Keratinocyte (primary cell): Measurements from ENCODE around the gene USH2A. TPM values are rescaled to one million over a fixed set of nuclear protein-coding genes. Genes with fewer than 3 reads are reported as not detected.

ENCODE experiments used
- DNase-seq: peaks from one replicate; pipeline ENCODE4 v3.0.0-alpha.2; 2011; ENCODE audit warnings: low read depth, missing footprints, low spot score
- FAIRE-seq: peaks from 2 replicates; lab custom pipeline; 2011; peaks lifted over from hg19 to GRCh38; lab: Jason Lieb, UNC
- H2AFZ ChIP-seq: 2 replicates; pipeline ENCODE4 v1.6.0; 2012; ENCODE audit warnings: low read length, control low read depth, inconsistent platforms; ENCODE audit not compliant: control insufficient read depth
- H3K27ac ChIP-seq: 2 replicates; pipeline ENCODE4 v1.5.1; 2011; ENCODE audit warnings: low read length; ENCODE audit not compliant: control insufficient read depth, insufficient read depth
- H3K27me3 ChIP-seq: 3 replicates; pipeline ENCODE4 v1.6.0; 2011; ENCODE audit warnings: low read length; ENCODE audit not compliant: control insufficient read depth, insufficient read depth; ENCODE audit errors: extremely low read depth
- H3K36me3 ChIP-seq, 2 experiments: 2 replicates in 1 of 2; 3 replicates in 1 of 2; pipeline ENCODE4 v1.5.1; 2011; ENCODE audit warnings: low read length in 2 of 2, mild to moderate bottlenecking in 1 of 2; ENCODE audit not compliant: control insufficient read depth in 2 of 2, insufficient read depth in 2 of 2; ENCODE audit errors: extremely low read depth in 1 of 2
- H3K4me1 ChIP-seq: 3 replicates; pipeline ENCODE4 v1.5.1; 2011; ENCODE audit warnings: low read length; ENCODE audit not compliant: control insufficient read depth, insufficient read depth; ENCODE audit errors: extremely low read depth
- H3K4me2 ChIP-seq: 3 replicates; pipeline ENCODE4 v1.6.0; 2011; ENCODE audit warnings: low read depth, low read length; ENCODE audit not compliant: control insufficient read depth, insufficient read depth; ENCODE audit errors: extremely low read depth
- H3K4me3 ChIP-seq, 3 experiments: fragments of 200-600 bp in 1 of 3; sonication (generic) in 1 of 3; 2 replicates in 2 of 3; 3 replicates in 1 of 3; pipeline ENCODE4 v1.5.1; 2011 to 2016; ENCODE audit warnings: low read length in 3 of 3, mild to moderate bottlenecking in 3 of 3, control low read depth in 2 of 3, inconsistent platforms in 1 of 3, low read depth in 1 of 3, mixed read lengths in 1 of 3, mixed run types in 1 of 3, moderate library complexity in 1 of 3; ENCODE audit not compliant: control insufficient read depth in 2 of 3, insufficient read depth in 2 of 3; ENCODE audit errors: extremely low read depth in 1 of 3
- H3K79me2 ChIP-seq: 2 replicates; pipeline ENCODE4 v1.6.0; 2012; ENCODE audit warnings: low read length; ENCODE audit not compliant: control insufficient read depth, insufficient read depth
- H3K9ac ChIP-seq: 3 replicates; pipeline ENCODE4 v1.6.0; 2011; ENCODE audit warnings: low read length; ENCODE audit not compliant: control insufficient read depth, insufficient read depth; ENCODE audit errors: extremely low read depth
- H3K9me1 ChIP-seq: 3 replicates; pipeline ENCODE4 v1.6.0; 2011; ENCODE audit warnings: low read length; ENCODE audit not compliant: control insufficient read depth, insufficient read depth; ENCODE audit errors: extremely low read depth
- H3K9me3 ChIP-seq: 2 replicates; pipeline ENCODE4 v1.5.1; 2012; ENCODE audit warnings: low read depth, low read length; ENCODE audit not compliant: control insufficient read depth
- H4K20me1 ChIP-seq: 3 replicates; pipeline ENCODE4 v1.6.0; 2011; ENCODE audit warnings: low read length; ENCODE audit not compliant: control insufficient read depth, insufficient read depth; ENCODE audit errors: extremely low read depth
- EZH2 ChIP-seq: IDR thresholded peaks from one replicate; pipeline ENCODE4 v1.6.1; 2012; ENCODE audit warnings: inconsistent platforms, mild to moderate bottlenecking, low read length, moderate library complexity
- dilution Hi-C: fragments of 300-500 bp; cut with MboI; formaldehyde crosslinking; loops from one replicate; pipeline ENCODE4 v1.7.0; 2020; ENCODE audit warnings: low sequenced_read_pairs; ENCODE audit not compliant: extremely low pct_ligation_motif_present
- polyA plus RNA-seq, 5 experiments: library from polyadenylated mRNA; depleted of rRNA in 3 of 5; stranded (reverse) in 3 of 5; stranded (forward) in 1 of 5; unstranded in 1 of 5; fragments of >200 nt; gene quantifications; 1 replicate in 1 of 5; 2 replicates in 3 of 5; 3 replicates in 1 of 5; pipeline versions ENCODE4 v1.2.1 to v1.2.3, GENCODE V29; 2011 to 2012; ENCODE audit warnings: missing spikeins in 2 of 5, low read depth in 1 of 5, low replicate concordance in 1 of 5
- TF ChIP-seq, protein P1 (sequence below), 3 experiments: IDR thresholded peaks in 1 of 3; conservative IDR thresholded peaks in 1 of 3; optimal IDR thresholded peaks in 1 of 3; 2 replicates in 2 of 3; 3 replicates in 1 of 3; pipeline versions ENCODE3 to v1.5.1; 2011; ENCODE audit warnings: low read length in 3 of 3, mild to moderate bottlenecking in 3 of 3, moderate library complexity in 2 of 3, control low read depth in 1 of 3, inconsistent platforms in 1 of 3; ENCODE audit not compliant: insufficient read depth in 2 of 3; ENCODE audit errors: extremely low read depth in 1 of 3

The USH2A gene
- polyA plus RNA-seq, 1 donor (not counting 4 experiments of a cell fraction or from before 2014, with no cell fraction given): not detected

- Histone ChIP-seq H3K79me2 (no peaks in the 10 kb centered on the region), H3K4me2 (no peak overlapping the region)
- TF ChIP-seq, protein P1, sequence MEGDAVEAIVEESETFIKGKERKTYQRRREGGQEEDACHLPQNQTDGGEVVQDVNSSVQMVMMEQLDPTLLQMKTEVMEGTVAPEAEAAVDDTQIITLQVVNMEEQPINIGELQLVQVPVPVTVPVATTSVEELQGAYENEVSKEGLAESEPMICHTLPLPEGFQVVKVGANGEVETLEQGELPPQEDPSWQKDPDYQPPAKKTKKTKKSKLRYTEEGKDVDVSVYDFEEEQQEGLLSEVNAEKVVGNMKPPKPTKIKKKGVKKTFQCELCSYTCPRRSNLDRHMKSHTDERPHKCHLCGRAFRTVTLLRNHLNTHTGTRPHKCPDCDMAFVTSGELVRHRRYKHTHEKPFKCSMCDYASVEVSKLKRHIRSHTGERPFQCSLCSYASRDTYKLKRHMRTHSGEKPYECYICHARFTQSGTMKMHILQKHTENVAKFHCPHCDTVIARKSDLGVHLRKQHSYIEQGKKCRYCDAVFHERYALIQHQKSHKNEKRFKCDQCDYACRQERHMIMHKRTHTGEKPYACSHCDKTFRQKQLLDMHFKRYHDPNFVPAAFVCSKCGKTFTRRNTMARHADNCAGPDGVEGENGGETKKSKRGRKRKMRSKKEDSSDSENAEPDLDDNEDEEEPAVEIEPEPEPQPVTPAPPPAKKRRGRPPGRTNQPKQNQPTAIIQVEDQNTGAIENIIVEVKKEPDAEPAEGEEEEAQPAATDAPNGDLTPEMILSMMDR (optimal IDR thresholded peaks at IDR 0.05 in 1 of 3, IDR thresholded peaks at IDR 0.05 in 1 of 3, conservative IDR thresholded peaks at IDR 0.05 in 1 of 3; ENCODE audit: extremely low read depth in 1 of 3, insufficient read depth in 2 of 3, low read length in 3 of 3): no peak
Observed at GRCh38 chr1:216057947-216058346, 365.3 kb downstream of the USH2A start.

DNA sequence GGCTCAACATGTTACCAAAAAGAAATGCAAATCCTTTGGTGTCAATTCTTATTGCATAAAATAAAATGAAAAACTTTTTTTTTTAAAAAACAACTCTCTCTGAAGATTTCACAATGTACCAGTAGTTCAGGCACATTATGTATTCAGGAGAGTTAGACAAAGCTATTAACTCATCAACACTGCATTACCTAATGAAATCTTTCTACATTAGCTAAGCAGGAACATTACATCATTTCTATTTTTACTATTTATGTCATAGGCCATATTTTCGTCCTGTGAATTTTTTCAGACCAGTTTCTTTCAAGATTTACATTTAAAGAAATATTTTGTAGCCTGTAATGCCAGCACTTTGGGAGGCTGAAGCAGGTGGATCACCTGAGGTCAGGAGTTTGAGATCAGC, 366.2 kb downstream of the USH2A start:
- H2AFZ ChIP-seq: no peak overlapping the region
- FAIRE-seq: no peak
- H3K9ac ChIP-seq: no peak overlapping the region
- no peak for DNase-seq
- no peaks in the 10 kb centered on the region for H3K9me1 ChIP-seq
- no peaks in the 10 kb centered on the region for H4K20me1 ChIP-seq
- no peaks in the 10 kb centered on the region for H3K79me2 ChIP-seq
- no peak overlapping the region for H3K27ac ChIP-seq
- no peaks in the 10 kb centered on the region for H3K36me3 ChIP-seq
- H3K4me1 ChIP-seq: no peaks in the 10 kb centered on the region
- H3K4me3 ChIP-seq: no peak overlapping the region
- H3K9me3 ChIP-seq: no peaks in the 10 kb centered on the region
- H3K4me2 ChIP-seq: no peak overlapping the region
- no peaks in the 10 kb centered on the region for H3K27me3 ChIP-seq
- dilution Hi-C loops: no loop called here
- no peak for TF ChIP-seq EZH2

More at GRCh38 chr1:216057947-216058346, 365.3 kb downstream of the USH2A start:
- FAIRE-seq (no peak), DNase-seq (no peak)
- no peaks in the 10 kb centered on the region for H3K36me3 ChIP-seq
- dilution Hi-C loops: no loop called here
- no peak overlapping the region for H3K9ac ChIP-seq
- H3K27me3 ChIP-seq: no peaks in the 10 kb centered on the region
- no peak overlapping the region for H3K4me3 ChIP-seq
- no peaks in the 10 kb centered on the region for H4K20me1 ChIP-seq
- H3K9me3 ChIP-seq: no peaks in the 10 kb centered on the region
- H3K4me1 ChIP-seq: no peaks in the 10 kb centered on the region
- no peaks in the 10 kb centered on the region for H3K9me1 ChIP-seq
- H3K27ac ChIP-seq: no peak overlapping the region
- H2AFZ ChIP-seq: no peak overlapping the region

DNA sequence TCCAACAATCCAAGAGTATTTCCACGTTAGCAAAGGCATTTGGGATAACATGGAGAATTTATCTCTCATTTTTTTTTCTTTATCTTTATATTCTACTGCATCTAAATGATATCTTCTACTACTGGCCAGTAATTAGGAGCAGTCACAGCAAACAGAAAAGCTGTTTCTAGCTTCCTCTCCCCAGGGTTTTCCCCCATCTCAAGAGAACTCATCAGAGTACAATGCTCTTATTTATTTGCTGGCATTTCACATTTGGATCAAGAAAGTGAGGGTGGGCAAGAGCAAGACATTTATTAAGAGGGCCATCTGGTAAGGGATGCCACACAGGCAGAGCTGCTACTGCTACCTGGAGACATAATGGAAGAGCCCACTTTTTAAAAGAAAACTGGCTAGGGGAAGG, 368.2 kb downstream of the USH2A start:
- TF ChIP-seq EZH2: no peak
- FAIRE-seq (no peak), DNase-seq (no peak)
- Histone ChIP-seq H3K9me1 (no peaks in the 10 kb centered on the region), H3K4me1 (no peaks in the 10 kb centered on the region), H3K36me3 (no peaks in the 10 kb centered on the region), H3K27me3 (no peaks in the 10 kb centered on the region), H3K4me3 (no peak overlapping the region), H3K79me2 (no peaks in the 10 kb centered on the region), H3K27ac (no peak overlapping the region), H2AFZ (no peak overlapping the region), H3K9me3 (no peaks in the 10 kb centered on the region), H4K20me1 (no peaks in the 10 kb centered on the region), H3K9ac (no peak overlapping the region), H3K4me2 (no peak overlapping the region)
- dilution Hi-C loops: no loop called here
